ENCODE data around the gene GLP2R.

DNA sequence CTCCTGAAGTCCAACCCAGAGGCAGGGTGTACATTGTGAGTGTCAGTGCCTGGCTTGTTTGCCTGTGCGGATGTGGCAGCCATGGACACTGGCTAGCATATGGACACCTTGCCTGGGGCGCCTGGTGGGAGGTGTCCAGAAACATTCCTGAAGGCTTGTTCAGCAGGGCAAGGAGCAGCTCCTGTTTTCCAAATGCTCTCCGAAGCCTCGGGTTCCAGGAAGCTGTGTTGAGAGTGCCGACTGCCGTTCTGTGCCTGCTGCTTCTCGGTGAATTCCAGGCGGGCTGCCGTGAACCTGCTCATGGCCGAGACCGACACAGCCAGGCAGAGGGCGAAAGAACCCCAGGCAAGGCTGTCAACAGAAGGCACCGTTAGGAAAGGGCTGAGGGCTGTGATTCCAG lies 23.4 kb upstream of the GLP2R start:
- no peak for TF ChIP-seq CTCF (IDR thresholded peaks at IDR 0.05)
- no peak for TF ChIP-seq NR2C2 (CRISPR knock-in tag; IDR thresholded peaks at IDR 0.05)
- TF ChIP-seq KAT7 (CRISPR knock-in tag; IDR thresholded peaks at IDR 0.05; ENCODE audit: borderline replicate concordance): no peak
- TF ChIP-seq ZNF425 (CRISPR knock-in tag; conservative IDR thresholded peaks at IDR 0.05): no peak
- no peak for TF ChIP-seq SMAD3 (CRISPR knock-in tag; IDR thresholded peaks at IDR 0.05; ENCODE audit: borderline replicate concordance)
- TF ChIP-seq, protein P1, sequence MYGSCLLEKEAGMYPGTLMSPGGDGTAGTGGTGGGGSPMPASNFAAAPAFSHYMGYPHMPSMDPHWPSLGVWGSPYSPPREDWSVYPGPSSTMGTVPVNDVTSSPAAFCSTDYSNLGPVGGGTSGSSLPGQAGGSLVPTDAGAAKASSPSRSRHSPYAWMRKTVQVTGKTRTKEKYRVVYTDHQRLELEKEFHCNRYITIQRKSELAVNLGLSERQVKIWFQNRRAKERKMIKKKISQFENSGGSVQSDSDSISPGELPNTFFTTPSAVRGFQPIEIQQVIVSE (CRISPR knock-in tag; IDR thresholded peaks at IDR 0.05; ENCODE audit: borderline replicate concordance): no peak
- no peak for TF ChIP-seq NFE2L1 (CRISPR knock-in tag; IDR thresholded peaks at IDR 0.05)
- no peak for TF ChIP-seq ZNF121 (CRISPR knock-in tag; IDR thresholded peaks at IDR 0.05)
